Measurements from ENCODE around the gene TRPM5.

The TRPM5 gene

DNA sequence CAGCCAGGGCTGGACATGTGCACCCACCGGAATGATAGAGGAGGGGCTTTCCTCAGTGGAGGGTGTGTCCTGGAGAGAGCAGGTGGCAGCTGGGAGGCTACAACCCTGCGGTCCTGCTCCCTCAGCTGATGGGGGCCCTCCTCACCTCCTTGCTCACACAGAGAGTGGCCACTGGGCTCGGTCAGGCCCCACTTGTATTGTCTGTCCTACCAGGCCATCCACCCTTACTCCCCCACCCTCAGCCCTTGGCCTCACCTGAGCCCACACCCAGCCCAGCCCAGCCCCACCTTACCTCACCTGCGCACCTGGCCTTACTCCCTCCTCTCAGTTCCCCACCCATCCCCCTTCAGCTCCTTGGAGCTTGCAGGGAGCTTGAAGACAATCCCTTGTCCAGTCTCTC lies 3.1 kb downstream of the TRPM5 start:
- no peak overlapping the region for H3K27ac Mint-ChIP-seq
- H3K4me3 Mint-ChIP-seq = no peak overlapping the region
- no peaks in the 10 kb centered on the region for H3K36me3 Mint-ChIP-seq (ENCODE audit: low read depth)
- H3K9me3 Mint-ChIP-seq = no peaks in the 10 kb centered on the region
- H3K4me1 Mint-ChIP-seq (ENCODE audit: low read depth) = peaks cover 5% of the 10 kb centered on the region
- peaks cover 22% of the 10 kb centered on the region for H3K27me3 Mint-ChIP-seq (ENCODE audit: low read depth)

DNA sequence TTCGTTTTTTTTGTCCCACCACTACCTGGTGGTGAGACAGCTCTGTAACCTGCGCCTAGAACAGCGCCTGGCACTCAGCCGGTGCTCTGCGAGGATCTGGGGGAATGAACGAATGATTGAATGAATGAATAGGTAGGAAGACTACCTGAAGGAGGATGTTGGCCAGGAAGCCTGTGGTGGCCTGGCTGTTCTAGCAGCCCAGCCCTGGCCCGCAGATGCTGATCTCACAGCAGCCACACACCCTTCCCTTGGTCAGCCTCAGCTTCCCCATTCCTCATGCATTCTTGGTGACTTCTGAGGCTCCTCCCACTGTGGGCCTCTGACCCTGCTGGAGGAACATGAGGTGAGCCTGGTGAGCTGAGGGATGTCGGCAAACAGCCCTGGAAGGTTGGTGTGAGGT lies 3.7 kb downstream of the TRPM5 start:
- H3K27ac Mint-ChIP-seq = no peak overlapping the region
- H3K36me3 Mint-ChIP-seq (ENCODE audit: low read depth) = no peaks in the 10 kb centered on the region
- no peaks in the 10 kb centered on the region for H3K9me3 Mint-ChIP-seq
- peaks cover 5% of the 10 kb centered on the region for H3K4me1 Mint-ChIP-seq (ENCODE audit: low read depth)
- H3K4me3 Mint-ChIP-seq = no peak overlapping the region
- peaks cover 22% of the 10 kb centered on the region for H3K27me3 Mint-ChIP-seq (ENCODE audit: low read depth)

- no peaks in the 10 kb centered on the region for H3K9me3 Mint-ChIP-seq
- no peak overlapping the region for H3K27ac Mint-ChIP-seq
- no peak overlapping the region for H3K4me3 Mint-ChIP-seq
- H3K36me3 Mint-ChIP-seq (ENCODE audit: low read depth) = no peaks in the 10 kb centered on the region
- H3K27me3 Mint-ChIP-seq (ENCODE audit: low read depth) = peaks cover 19% of the 10 kb centered on the region
- H3K4me1 Mint-ChIP-seq (ENCODE audit: low read depth) = peaks cover 2% of the 10 kb centered on the region
These were observed 4.5 kb downstream of the TRPM5 start for GRCh38 chr11:2439820-2440219.

GRCh38 chr11:2437516-2437915 lies 6.8 kb downstream of the TRPM5 start:
- H3K36me3 Mint-ChIP-seq (ENCODE audit: low read depth) = no peaks in the 10 kb centered on the region
- H3K9me3 Mint-ChIP-seq = no peaks in the 10 kb centered on the region
- no peaks in the 10 kb centered on the region for H3K4me1 Mint-ChIP-seq (ENCODE audit: low read depth)
- no peak overlapping the region for H3K27ac Mint-ChIP-seq
- no peak overlapping the region for H3K4me3 Mint-ChIP-seq
- H3K27me3 Mint-ChIP-seq (ENCODE audit: low read depth) = peaks cover 7% of the 10 kb centered on the region

- no peak overlapping the region for H3K4me3 Mint-ChIP-seq
- no peaks in the 10 kb centered on the region for H3K36me3 Mint-ChIP-seq (ENCODE audit: low read depth)
- peaks cover 6% of the 10 kb centered on the region for H3K27me3 Mint-ChIP-seq (ENCODE audit: low read depth)
These were observed 7.7 kb downstream of the TRPM5 start for GRCh38 chr11:2436521-2437031.

GRCh38 chr11:2436013-2436520 lies 8.2 kb downstream of the TRPM5 start:
- no peaks in the 10 kb centered on the region for H3K9me3 Mint-ChIP-seq

More at GRCh38 chr11:2436521-2437031, 7.7 kb downstream of the TRPM5 start:
- H3K4me1 Mint-ChIP-seq (ENCODE audit: low read depth) = no peaks in the 10 kb centered on the region
- H3K27ac Mint-ChIP-seq = no peak overlapping the region
- H3K9me3 Mint-ChIP-seq = no peaks in the 10 kb centered on the region

GRCh38 chr11:2435288-2436012 lies 8.9 kb downstream of the TRPM5 start:
- Mint-ChIP-seq H3K27me3 (ENCODE audit: low read depth) (peaks cover 5% of the 10 kb centered on the region), H3K36me3 (ENCODE audit: low read depth) (no peaks in the 10 kb centered on the region), H3K4me3 (no peak overlapping the region), H3K9me3 (no peaks in the 10 kb centered on the region), H3K4me1 (ENCODE audit: low read depth) (no peaks in the 10 kb centered on the region), H3K27ac (no peak overlapping the region)

More at GRCh38 chr11:2436013-2436520, 8.2 kb downstream of the TRPM5 start:
- H3K36me3 Mint-ChIP-seq (ENCODE audit: low read depth) = no peaks in the 10 kb centered on the region
- no peak overlapping the region for H3K27ac Mint-ChIP-seq
- peaks cover 6% of the 10 kb centered on the region for H3K27me3 Mint-ChIP-seq (ENCODE audit: low read depth)
- H3K4me3 Mint-ChIP-seq = no peak overlapping the region
- H3K4me1 Mint-ChIP-seq (ENCODE audit: low read depth) = no peaks in the 10 kb centered on the region

DNA sequence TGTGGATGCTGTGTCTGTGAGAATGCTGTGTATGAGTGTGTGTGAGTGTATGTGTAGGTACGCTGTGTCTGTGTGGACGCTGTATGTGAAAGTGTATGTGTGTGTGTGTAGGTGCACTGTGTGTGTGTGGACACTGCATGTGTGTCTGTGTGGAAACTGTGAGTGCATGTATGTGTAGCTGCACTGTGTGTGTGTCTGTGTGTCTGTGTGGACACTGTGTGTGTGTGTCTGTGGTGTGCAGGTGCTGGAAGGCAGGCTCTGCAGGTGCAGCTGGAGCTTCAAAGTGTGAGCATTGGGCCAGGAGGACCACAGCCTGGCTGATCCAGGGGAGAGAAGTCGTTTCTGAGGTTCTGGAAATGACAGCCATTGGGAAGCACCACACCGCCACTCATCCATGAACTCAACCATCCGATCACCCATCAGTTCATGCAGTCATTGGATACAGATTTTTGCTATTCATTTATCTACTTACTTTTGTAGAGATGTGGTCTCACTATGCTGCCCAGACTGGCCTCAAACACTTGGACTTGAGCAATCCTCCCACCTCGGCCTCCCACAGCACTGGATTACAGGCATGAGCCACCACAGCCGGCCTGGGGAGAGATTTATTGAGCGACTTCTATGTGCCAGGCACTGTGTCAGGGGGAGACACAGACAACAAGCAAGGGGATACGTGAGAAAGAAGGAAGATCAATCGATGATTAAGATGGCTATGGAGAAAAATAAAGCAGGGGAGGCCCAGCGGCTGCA lies 9.6 kb downstream of the TRPM5 start:
- Mint-ChIP-seq H3K36me3 (ENCODE audit: low read depth) (no peaks in the 10 kb centered on the region), H3K9me3 (no peaks in the 10 kb centered on the region), H3K27ac (no peak overlapping the region), H3K4me3 (no peak overlapping the region), H3K27me3 (ENCODE audit: low read depth) (peaks cover 3% of the 10 kb centered on the region), H3K4me1 (ENCODE audit: low read depth) (no peaks in the 10 kb centered on the region)

DNA sequence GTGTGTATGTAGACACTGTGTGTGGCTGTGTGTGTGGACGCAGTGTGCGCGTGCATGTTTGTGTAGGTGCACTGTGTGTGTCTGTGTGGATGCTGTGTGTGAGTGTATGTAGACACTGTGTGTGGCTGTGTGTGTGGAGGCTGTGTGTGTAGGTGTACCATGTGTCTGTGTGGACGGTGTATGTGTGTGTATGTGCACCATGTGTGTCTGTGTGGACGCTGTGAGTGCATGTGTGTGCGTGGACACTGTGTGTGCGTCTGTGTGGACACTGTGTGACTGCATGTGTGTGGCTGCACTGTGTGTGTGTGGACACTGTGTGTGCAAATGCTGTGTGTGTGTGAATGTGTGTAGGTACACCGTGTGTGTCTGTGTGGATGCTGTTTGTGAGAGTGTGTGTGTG lies 10.3 kb downstream of the TRPM5 start:
- H3K4me1 Mint-ChIP-seq (ENCODE audit: low read depth) = no peaks in the 10 kb centered on the region

DNA sequence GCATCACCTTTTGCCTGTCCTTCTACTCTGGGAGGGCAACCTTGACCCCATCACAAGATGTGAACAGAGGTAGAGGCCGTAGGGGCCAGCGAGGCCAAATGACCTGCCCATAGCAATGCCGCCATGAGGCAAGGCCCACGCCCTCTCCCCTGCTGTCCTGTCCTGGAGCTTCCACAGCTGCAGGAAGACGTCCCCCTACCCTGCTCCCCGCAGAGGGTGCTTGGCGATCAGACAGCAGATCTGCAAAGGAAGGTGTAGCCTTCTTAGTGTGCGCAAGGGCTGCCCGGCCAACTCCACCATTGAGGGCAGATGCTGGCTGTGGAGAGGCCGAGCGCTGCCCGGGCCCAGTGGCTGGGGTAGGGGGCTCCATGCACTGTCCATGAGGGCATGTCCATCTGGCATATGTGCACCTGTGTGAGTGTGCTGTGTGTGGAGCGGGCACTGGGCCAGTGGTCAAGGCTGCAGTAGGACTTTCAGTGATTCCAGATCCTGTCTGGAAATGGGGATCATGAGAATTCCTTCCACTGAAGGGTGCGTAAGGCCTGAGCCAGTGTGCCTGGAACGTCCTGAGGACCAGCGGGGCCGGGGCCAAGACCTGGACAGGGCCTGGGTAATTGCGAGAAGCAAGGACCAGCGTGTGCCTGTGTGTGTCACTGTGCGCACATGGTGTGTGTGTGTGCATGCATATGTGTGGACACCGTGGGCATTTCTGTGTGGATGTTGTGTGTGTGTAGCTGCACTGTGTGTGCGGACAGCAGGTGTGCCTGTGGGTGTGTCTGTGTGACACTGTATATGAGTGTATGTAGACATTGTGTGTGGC lies 11.0 kb downstream of the TRPM5 start:
- Mint-ChIP-seq H3K36me3 (ENCODE audit: low read depth) (no peaks in the 10 kb centered on the region), H3K9me3 (no peaks in the 10 kb centered on the region), H3K27me3 (ENCODE audit: low read depth) (no peaks in the 10 kb centered on the region), H3K27ac (no peak overlapping the region), H3K4me1 (ENCODE audit: low read depth) (no peaks in the 10 kb centered on the region), H3K4me3 (no peak overlapping the region)

More for the DNA sequence above, 10.3 kb downstream of the TRPM5 start:
- H3K4me3 Mint-ChIP-seq = no peak overlapping the region
- no peaks in the 10 kb centered on the region for H3K36me3 Mint-ChIP-seq (ENCODE audit: low read depth)
- no peaks in the 10 kb centered on the region for H3K9me3 Mint-ChIP-seq
- H3K27ac Mint-ChIP-seq = no peak overlapping the region
- H3K27me3 Mint-ChIP-seq (ENCODE audit: low read depth) = peaks cover 3% of the 10 kb centered on the region

GRCh38 chr11:2432628-2433071 lies 11.7 kb downstream of the TRPM5 start:
- Mint-ChIP-seq H3K36me3 (ENCODE audit: low read depth) (no peaks in the 10 kb centered on the region), H3K4me3 (no peak overlapping the region), H3K9me3 (no peaks in the 10 kb centered on the region), H3K27ac (no peak overlapping the region), H3K27me3 (ENCODE audit: low read depth) (no peaks in the 10 kb centered on the region), H3K4me1 (ENCODE audit: low read depth) (no peaks in the 10 kb centered on the region)

DNA sequence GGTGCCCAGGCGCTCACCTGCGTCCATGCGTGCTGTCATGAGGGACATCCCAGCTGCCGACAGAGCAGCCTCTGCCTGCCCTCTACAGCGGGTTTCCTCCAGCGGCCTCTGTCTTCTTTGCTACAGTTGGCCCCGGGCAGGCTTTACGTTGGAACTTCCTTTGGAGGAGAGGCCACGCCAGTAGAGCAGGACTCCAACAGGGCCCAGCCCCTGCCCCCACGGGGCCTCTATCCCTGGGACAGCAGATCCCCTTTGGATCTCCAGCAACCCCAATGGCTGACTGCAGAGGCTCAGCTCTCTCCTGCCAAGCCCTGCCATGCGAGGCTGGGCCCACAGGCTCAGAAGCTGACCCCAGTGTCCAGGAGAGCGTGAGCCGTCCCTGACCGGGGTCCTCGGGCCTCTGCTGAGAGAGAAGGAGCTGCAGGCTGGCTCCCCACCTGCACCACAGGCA lies 12.1 kb downstream of the TRPM5 start:
- no peaks in the 10 kb centered on the region for H3K9me3 Mint-ChIP-seq
- H3K27me3 Mint-ChIP-seq (ENCODE audit: low read depth) = no peaks in the 10 kb centered on the region

DNA sequence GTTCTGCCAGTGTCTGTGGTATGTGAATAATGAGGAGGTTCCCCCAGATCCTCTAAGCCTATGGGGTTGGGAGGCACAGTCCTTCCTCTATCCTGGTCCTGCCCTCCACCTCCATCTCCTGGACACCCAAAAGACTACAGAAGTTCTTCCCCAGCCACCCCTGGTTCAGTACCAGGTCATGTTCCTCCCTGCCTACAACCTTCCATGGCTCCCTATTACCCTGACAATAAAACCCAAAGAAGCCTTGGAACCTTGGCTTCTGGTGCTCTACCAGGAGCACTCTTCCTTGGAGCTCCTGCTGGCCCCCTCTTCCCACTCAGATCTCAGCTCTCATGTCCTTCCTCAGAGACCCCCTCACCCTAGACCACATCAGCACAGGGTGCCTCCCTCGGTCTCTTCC lies 12.9 kb downstream of the TRPM5 start:
- no peaks in the 10 kb centered on the region for H3K4me1 Mint-ChIP-seq (ENCODE audit: low read depth)

More for the DNA sequence above, 12.1 kb downstream of the TRPM5 start:
- H3K4me3 Mint-ChIP-seq = no peak overlapping the region
- H3K36me3 Mint-ChIP-seq (ENCODE audit: low read depth) = no peaks in the 10 kb centered on the region
- no peak overlapping the region for H3K27ac Mint-ChIP-seq
- H3K4me1 Mint-ChIP-seq (ENCODE audit: low read depth) = no peaks in the 10 kb centered on the region

DNA sequence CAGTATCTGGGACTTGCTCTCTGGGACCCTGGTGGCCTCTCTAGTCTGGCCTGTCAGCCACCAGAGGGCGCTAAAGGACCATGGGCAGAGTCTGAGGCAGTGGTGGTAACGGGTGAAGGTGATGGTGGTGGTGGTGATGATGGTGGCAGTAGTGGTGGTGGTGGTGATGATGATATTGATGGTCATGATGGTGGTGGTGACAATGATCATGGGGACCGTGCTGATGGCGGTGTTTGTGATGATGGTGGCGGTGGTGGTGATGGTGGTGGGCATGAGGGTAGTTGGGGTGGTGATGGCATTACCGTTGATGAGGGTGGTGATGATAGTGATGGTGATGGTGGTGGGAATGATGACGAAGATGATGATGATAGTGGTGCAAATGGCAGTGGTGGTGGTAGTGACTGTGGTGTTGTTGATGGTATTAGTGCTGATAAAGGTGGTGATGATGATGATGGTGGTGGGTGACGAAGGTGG lies 16.0 kb downstream of the TRPM5 start:
- Mint-ChIP-seq H3K4me3 (no peak overlapping the region), H3K27me3 (ENCODE audit: low read depth) (no peaks in the 10 kb centered on the region), H3K9me3 (no peaks in the 10 kb centered on the region), H3K27ac (no peak overlapping the region), H3K4me1 (ENCODE audit: low read depth) (no peaks in the 10 kb centered on the region), H3K36me3 (ENCODE audit: low read depth) (no peaks in the 10 kb centered on the region)

More for the DNA sequence above, 12.9 kb downstream of the TRPM5 start:
- Mint-ChIP-seq H3K27me3 (ENCODE audit: low read depth) (no peaks in the 10 kb centered on the region), H3K4me3 (no peak overlapping the region), H3K27ac (no peak overlapping the region), H3K9me3 (no peaks in the 10 kb centered on the region), H3K36me3 (ENCODE audit: low read depth) (no peaks in the 10 kb centered on the region)

Measured in T-helper 1 cell treated with Interleukin-12 subunit alpha and Interleukin-12 subunit beta and Interleukin-4 antibody, amounts not matched to agents 30 μg/mL and 1 μg/mL, for 36 hours (primary cell).